Uterus (tissue), 2 donors: ENCODE results near the gene ANKRD30BL.
"Not testable (repeated sequence)": the region's sequence is repeated elsewhere in the genome, so short reads cannot be mapped to it uniquely, and the experiment has no call there.

Experiments
- CTCF ChIP-seq, 4 experiments: fragments of 200-600 bp in 2 of 4; fragments of 450-650 bp in 2 of 4; sonication (generic) in 2 of 4; IDR thresholded peaks; one replicate each; pipeline ENCODE4 v1.5.1; 2016 to 2019; ENCODE audit warnings: antibody characterized with exemption in 4 of 4, mild to moderate bottlenecking in 2 of 4, moderate library complexity in 1 of 4
- POLR2A ChIP-seq, 2 donors: fragments of 450-650 bp; IDR thresholded peaks; one replicate each; pipeline ENCODE4 v1.6.1; 2016; ENCODE audit warnings: antibody characterized with exemption in 2 of 2, mild to moderate bottlenecking in 1 of 2, moderate library complexity in 1 of 2

GRCh38 chr2:132162125-132162660 lies 441 bp upstream of the ANKRD30BL start:
- not testable (repeated sequence) for TF ChIP-seq CTCF, POLR2A (IDR thresholded peaks at IDR 0.05)
